GM19023 (cell line): ENCODE data around the gene PPP1R9A.

ENCODE experiments used
- ATAC-seq: cut with Tn5 transposase; IDR thresholded peaks from one replicate; pipeline ENCODE4 v1.9.1; 2021; ENCODE audit warnings: mild to moderate bottlenecking, moderate library complexity; ENCODE audit not compliant: unreplicated experiment

PPP1R9A gene

DNA sequence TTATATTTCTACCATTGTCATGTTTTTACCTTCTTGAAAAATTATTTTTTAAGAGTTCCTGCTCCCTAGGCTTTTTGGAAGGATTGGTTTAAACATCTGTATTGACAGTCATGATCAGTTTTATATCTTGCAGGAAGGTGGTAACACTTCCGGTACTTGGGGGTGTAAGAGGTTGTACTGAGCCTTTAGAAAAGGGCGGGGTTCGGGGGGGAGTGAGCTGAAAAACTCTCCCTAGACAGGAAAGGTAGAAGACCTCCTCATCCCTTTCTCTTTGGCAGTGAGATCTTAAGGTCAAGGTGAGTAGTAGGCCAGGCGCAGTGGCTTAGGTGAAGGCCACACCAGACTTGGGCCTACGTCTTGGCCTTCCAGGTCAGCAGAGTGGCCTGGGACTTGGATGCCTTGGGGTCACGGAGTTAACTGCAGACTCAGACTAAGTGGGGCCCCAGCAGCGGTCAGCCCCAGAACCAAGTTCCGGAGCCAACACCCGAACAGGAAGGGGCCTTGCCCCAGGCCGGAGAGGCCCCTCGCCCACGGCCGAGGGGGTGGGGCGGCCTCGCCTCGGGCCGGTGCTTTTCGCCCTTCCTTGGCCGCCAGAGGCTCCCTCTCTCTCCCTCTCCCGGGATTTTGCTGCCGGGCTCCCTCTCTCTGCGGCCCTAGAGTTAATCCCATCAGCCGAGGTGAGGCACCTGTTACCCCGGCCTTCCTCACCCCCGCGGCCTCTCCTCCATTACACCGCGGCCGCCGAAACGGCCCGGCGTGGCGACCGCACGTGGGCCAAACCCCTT is at the start of gene PPP1R9A:
Gene PPP1R9A (plus strand): TSS at position 569 of the 785 bp plus-strand sequence. CDS start 2,520 bp downstream, outside the sequence.
- no peak for ATAC-seq

DNA sequence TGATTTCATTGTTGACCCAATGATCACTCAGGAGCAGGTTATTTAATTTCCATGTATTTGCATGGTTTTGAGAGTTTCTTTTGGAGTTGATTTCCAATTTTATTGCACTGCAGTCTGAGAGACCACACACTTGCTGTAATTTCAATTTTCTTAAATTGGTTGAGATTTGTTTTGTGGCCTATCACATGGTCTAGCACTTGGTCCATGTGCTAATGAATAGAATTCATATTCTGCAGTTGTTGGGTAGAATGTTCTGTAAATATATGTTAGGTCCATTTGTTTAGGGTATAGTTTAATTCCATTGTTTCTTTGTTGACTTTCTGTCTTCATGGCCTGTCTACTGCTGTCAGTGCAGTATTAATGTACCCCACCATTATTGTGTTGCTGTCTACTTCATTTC is 36.3 kb upstream of the PPP1R9A start:
- no peak for ATAC-seq

DNA sequence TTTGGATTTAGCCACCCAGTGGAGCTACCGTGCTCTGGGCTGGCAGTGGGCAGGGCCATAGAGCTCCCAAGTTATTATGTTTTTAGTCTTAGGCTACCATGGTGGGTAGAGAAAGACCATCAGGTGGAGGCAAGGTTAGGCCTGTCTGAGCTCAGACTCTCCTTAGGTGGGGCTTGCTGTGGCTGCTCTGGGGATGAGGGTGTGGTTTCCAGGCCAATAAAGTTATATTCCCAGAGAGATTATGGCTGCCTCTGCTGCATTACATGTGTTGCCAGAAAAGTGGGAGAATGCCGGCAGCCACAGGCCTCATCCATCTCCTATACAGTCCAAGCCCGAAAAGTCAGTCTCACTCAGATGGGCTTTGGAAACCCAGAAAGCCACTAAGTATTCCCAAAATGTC is 34.2 kb upstream of the PPP1R9A start:
- no peak for ATAC-seq

DNA sequence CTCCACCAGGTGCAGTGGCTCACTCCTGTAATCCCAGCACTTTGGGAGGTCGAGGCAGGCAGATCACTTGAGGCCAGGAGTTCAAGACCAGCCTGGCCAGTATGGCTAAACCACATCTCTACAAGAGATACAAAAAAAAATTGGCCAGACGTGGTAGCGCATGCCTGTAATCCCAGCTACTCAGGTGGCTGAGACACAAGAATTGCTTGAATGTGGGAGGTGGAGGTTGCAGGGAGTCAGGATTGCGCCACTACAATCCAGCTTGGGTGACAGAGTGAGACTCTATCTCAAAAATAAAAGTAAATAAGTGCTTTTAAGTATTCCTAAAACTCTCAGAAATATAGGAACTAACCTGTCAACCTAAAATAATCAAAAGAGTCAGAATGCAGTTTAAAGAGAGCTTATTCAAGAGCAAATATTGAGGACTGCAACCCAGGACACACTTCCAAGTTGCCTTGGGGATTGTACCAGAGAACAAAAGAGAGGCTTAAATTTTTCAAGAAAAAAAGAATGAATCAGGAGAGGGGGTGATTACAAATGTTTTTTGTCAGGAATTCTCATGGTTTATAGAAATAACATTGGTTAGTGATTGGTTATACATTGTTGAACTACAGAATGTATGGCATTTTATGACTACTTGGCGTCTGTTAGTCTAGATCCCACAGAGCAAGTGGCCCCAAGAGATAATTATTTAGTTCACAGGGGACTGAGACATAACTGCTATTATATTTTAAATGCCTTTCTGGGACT is 33.2 kb upstream of the PPP1R9A start:
- ATAC-seq: no peak

DNA sequence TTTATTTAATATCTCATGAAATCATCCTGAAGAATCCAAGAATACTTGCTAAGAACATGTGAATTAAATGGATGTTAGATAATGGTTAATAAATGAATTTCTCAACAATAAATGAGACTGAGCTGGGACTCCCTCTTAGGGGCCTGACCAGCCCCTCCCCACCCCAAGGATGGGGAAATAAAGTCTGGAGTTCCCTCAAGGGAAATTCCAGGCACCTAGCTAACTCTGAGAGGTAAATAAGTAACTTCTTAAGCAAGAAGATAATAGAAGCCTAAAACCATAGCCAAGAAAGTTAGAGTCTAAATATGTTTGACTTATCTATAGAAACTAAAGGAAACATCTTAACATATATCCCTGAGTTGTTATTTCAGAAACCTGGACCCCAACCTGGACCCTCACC is 32.2 kb upstream of the PPP1R9A start:
- ATAC-seq: no peak

DNA sequence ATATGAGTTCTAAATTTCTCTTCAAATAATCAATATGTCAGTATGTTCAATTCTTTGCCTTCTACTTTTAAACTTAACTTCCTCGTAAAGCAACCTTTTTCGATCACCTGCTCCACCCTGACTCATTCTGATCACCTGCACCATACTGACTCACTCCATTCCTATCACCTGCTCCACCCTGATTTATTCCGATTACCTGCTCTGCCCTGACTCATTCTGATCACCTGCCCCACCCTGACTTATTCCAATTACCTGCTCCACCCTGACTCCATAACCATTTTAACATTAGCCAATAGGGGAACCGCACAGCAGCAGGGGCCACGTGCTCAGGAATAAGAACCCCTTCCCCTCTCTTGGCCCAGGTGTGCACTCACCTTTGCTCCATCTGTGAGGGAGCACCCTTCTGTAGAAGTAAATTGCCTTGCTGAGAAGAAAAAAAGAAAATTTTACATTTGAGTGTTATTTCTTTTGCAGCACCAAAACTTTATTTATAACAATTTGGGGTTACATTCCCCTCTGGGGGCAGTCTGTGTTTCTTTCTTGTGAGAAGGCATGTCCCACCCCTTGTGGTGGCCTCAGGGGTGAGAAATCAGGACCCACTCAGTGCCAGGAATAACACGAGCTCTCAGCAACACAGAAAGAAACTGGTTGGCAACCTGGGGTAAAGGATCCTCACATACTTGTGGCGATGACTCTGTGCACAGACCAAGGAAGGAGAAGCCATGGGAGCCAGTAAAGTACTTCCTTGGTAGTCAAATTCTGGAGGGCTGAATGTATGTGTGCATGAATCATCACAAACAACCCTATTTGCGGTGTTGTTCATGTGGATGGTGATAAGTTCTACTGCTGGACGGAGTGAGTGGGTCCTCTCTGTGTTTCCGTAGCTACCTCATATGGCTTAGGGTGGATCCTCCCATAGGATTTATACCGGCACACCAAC is 29.4 kb upstream of the PPP1R9A start:
- ATAC-seq: no peak

DNA sequence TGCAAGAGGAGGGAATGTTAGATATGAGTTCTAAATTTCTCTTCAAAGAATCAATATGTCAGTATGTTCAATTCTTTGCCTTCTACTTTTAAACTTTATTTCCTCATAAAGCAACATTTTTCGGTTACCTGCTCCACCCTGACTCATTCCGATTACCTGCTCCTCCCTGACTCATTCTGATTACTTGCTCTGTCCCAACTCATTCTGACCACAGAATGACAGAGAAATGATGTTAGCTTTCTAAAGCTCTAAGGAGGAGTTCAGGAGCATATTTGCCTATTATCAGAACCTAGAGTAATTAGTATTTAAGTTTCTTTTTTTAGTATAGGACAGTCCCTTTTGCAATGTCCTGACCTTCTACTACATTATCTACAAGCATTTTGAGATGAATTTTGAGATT is 24.5 kb upstream of the PPP1R9A start:
- ATAC-seq: no peak

DNA sequence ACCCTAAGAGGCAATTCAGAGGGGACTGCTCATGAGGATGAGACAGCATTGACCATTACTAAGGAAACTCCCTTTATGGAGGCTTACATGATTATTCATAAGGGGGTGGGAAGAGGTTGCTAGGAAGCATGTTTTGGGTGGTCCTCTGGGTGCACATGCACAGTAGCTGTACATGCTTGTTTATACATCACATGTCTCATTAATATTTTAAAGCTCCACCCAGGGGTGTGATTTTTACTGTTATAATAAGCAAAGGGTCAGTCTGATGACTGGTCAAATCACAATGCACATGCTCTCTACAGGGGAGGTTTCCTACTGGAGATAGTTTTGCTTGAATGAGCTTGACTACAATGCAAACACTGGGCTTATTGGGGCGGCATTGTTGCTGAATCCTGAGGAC is 23.8 kb upstream of the PPP1R9A start:
- no peak for ATAC-seq

DNA sequence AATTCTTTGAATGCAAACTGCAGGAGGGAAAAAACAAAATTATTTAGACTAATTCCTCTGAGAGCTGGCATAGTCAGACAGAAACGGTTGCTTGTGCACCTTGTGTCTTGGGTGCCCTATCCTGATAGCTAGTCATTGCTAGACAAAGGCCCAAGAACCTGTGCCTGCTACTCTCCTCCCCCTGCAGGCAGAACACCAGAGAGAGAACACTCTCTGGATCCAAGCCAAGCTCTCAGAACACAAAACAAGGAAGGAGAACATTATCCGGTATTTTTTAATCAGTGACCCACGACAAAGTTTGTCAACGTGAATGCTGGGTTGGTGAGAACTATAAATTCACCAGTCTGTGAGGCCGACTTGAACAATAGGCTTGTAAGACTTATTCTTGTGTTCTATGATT is 18.8 kb upstream of the PPP1R9A start:
- ATAC-seq: no peak

DNA sequence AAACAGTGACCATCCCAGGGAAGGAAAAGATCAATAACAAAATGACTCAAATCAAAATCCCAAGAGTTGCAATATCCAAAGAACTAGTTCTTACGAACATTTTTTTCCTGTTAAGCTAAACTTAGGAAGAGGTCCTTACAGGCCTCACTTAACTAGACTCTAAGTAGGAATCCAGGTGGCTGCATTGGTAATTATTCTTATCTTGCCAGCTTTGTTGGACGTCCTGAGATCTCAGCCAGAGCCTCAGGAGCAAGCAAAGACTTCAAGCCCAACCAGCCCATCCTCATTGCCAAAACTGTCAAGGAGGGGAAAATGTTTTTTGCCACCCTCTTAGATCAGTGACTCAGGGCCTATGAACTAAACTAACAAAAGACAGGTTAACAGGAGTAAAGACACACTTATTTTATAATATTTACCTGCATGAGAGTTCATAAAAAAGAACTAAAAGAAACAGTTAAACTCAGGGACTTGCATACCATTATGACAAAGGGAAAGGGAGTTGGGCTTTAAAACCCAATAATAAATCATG is 18.3 kb upstream of the PPP1R9A start:
- ATAC-seq: no peak

DNA sequence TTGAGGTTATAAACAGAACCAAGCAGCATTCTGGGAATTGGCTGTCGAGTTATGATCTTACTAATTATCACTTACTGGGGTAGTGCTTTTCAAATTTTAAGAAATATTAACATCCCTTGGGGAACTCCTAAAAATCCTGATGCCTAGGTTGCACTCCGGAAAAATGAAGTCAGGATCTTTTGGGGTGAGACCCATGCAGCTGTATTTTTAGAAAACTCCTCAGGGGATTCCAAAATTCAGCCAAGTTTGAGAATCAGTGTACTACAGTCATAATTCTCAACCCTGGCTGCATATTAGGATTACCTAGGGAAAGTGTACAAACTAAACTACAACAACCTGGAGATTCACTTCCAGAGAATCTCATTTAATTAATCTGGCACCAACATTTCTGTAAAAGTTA is 17.2 kb upstream of the PPP1R9A start:
- ATAC-seq: no peak

DNA sequence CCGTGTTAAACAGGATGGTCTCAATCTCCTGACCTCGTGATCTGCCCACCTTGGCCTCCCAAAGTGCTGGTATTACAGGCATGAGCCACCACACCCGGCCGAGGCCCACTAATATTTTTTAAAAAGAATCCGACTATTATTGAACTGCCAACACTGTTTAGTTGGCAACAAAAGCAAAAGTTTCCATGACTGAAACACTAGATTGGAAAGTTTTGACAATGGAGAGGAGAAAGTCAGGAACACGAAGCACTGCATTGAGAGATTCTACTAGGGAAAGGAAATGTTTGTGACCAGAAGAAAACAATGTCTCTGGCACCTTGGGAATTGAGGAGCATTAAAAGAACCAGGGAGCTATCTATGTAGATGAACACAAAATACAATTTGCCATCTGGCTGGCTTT is 13.7 kb upstream of the PPP1R9A start:
- no peak for ATAC-seq

DNA sequence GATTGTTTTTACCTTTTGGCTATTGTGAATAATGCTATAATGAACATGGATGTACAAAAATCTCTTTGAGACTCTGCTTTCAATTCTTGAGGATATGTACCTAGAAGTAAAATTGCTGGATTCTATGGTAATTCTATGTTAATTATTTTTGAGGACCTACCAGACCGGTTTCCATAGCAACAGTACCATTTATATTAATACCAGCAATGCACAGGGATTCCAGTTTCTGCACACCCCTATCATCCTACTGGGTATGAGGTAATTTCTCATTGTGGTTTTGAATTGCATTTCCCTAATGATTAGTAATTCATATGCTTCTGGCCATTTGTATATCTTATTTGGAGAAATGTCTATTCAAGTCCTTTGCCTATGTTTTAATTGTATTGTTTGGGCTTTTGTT is 9.9 kb upstream of the PPP1R9A start:
- no peak for ATAC-seq

DNA sequence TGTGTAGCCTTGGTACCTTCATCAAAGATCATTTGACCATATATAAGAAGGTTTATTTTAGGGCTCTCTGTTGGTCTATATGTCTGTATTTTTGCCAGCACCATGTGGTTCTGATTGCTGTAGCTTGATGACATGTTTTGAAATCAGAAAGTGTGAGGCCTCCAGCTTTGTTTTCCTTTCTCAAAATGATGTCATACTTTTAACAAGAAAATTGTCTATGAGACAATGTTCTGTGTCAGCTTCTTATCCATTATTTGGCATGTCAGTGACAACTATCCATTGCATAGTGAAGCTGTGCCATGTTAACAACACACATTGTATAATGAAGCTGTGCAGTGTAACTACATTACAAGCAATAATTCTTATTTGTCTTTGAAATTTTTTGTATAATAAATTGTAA is 9.1 kb upstream of the PPP1R9A start:
- ATAC-seq: no peak

DNA sequence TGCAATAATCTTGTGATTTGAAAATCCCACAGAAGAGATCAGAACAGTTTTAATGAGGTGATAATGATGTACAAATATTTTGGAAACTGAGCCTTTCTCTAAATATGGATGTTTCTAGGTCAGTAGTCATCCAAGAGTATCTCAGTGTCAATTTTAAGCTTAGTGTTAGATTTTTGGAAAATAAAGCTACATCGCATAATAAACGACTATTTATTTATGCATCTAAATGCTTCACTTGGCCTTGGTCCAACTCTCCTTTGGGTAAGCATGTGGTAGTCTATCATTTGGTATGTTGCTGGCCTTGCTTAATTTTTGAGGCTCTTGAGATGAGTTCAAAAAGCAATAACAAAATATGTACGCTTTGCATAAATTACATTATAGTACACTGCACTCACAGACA is 5.4 kb upstream of the PPP1R9A start:
- no peak for ATAC-seq

DNA sequence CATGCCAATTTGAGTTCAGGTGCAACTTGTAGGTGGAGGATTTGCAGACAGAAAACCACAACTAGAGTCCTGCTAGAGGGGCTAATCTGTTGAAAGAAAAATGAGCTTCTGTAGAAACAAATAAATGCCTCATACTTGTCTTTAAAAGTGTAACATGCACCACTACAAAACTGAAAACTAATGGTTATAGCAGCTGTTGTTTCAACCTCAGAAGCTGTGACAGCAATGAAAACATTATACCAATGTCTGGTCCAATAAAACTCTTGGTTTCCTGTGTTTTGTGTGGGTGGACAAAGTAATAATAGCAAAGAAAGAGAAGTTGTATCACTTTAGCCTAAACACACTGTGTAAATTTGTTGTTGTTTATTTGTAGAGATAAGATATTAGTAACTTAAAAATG is 3.4 kb upstream of the PPP1R9A start:
- ATAC-seq: no peak

DNA sequence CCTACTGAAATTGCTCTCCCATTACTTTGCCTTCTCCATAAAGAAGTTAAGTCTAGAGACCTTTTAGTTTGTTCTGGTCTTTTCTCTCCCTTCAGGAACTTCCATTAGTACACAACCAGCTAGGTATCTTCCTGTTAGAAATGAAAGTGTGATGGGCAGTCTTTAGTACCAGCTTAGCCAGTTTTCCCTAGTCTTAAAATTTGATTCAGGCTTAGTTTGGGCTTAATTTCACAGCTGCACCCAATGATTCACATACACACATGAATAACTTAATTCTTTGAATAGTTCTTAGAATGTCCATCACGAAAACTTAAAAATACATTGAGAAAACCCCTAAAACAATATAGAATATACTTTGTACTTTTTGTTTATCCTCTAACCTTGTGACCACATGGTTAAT is 2.4 kb upstream of the PPP1R9A start:
- no peak for ATAC-seq

DNA sequence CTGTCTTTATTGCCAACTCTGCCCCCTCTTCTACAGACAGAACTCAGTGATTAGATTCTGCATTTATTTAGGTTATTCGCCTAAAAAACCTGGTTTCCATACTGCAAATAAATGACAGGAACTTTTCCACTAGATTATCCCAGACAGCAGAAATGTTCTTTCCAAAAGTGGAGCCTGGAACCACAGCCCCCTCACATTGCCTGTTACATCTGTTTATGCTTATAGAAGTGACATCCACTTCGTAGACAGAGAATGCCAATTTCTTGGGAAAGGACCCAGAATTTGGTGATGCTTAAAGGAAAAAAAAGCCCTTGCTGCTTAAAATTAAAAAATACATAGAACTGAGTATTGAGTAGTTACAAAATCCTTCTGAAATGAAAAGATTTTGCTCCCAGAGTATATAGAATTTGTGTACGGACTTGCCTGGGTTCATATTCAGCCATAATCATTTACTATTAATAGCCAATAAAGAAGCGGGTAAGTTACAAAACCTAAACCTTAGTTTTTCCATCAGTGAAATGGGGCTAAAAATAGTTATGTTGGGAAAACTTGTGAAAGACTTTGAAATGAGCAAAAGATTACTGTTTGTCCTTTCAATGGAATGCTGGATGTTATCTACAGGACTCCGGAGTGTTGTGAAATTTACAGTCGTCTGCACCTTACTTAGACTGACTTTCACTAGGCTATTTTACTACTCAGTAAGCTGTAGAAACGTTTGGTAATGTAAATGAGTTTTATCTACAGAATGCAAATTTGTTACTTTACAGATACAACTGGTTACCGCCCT is 1.1 kb upstream of the PPP1R9A start:
- ATAC-seq: no peak

DNA sequence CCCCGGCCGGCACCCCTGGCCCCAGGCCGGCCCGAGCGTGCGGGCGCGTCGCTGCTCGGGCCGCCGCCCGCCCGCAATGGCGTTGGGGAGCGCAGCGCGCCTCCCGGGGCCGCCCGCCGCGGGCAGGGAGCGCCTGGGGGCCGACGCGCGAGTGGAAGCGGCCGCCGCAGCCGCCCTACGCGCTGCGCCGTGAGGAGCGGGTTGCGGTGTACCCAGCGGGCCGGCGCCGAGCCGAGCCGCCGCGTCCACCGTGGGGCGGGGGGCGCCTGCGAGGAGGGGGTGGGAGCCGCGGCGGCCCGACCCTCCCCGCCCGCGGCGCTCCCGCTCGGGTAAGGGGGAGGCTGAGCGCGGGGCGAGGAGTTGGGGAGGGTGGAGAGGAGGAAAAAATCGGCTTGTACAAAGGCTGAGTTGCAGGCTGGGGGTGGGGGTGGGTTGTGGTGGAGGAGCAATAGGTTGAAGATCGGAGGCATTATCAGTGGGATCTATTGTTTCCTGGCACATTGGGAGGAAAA is 473 bp downstream of the PPP1R9A start:
- ATAC-seq: no peak
